SK-N-SH treated with all-trans-retinoic acid at 6 μM for 48 hours (cell line): Measurements from ENCODE around the gene LPGAT1.

Source experiments
- ARNTL ChIP-seq: fragments of 450-650 bp; formaldehyde crosslinking; IDR thresholded peaks from 2 replicates; pipeline ENCODE4 v1.5.0; 2020; ENCODE audit warnings: low read depth, mild to moderate bottlenecking, moderate library complexity, borderline replicate concordance
- CSRNP3 ChIP-seq: fragments of 250-450 bp; sonication (Bioruptor Pico); IDR thresholded peaks from 2 replicates; pipeline ENCODE4 v1.5.1; 2021; ENCODE audit warnings: mild to moderate bottlenecking, moderate library complexity
- PATZ1 ChIP-seq: fragments of 250-450 bp; sonication (Bioruptor Pico); IDR thresholded peaks from 2 replicates; pipeline ENCODE4 v1.8.0; 2020; ENCODE audit warnings: mild to moderate bottlenecking, moderate library complexity, borderline replicate concordance
- RARB ChIP-seq: fragments of 250-450 bp; sonication (Bioruptor Pico); IDR thresholded peaks from 2 replicates; pipeline ENCODE4 v1.8.0; 2021; ENCODE audit warnings: mild to moderate bottlenecking, moderate library complexity
- TOX ChIP-seq: fragments of 250-450 bp; sonication (Bioruptor Pico); IDR thresholded peaks from 2 replicates; pipeline ENCODE4 v1.8.0; 2021; ENCODE audit warnings: mild to moderate bottlenecking, moderate library complexity, borderline replicate concordance
- ZNF8 ChIP-seq: fragments of 450-650 bp; formaldehyde crosslinking; IDR thresholded peaks from 2 replicates; pipeline ENCODE4 v1.5.0; 2020; ENCODE audit warnings: mild to moderate bottlenecking, moderate library complexity
- TF ChIP-seq, protein P1 (sequence below): fragments of 250-450 bp; sonication (Bioruptor Pico); IDR thresholded peaks from 2 replicates; pipeline ENCODE4 v1.5.0; 2020; ENCODE audit warnings: mild to moderate bottlenecking, moderate library complexity

DNA sequence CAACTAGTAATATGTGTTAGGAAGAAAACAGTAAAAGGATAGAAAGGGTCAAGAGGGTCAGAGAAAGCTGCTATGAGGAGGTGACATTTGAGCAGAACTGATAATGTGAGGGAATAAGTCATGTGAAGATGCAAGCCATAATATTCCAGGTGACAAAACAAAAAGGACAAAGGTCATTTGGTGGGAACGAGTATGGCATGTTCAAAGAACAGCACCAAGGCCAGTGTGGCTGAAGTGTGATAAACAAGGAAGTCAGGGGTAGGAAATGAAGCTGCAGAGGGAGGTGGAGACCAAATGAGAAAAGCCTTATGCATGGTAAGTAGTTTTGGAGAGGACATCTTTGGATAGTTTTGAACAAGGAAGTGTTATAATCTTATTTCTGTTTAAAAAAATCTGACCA is 46.7 kb downstream of the LPGAT1 start:
- TF ChIP-seq CSRNP3 (CRISPR knock-in tag) (no peak), ARNTL (CRISPR knock-in tag) (no peak), ZNF8 (CRISPR knock-in tag) (no peak), TOX (CRISPR knock-in tag) (no peak), RARB (CRISPR knock-in tag) (no peak), PATZ1 (CRISPR knock-in tag) (no peak)
- TF ChIP-seq, protein P1, sequence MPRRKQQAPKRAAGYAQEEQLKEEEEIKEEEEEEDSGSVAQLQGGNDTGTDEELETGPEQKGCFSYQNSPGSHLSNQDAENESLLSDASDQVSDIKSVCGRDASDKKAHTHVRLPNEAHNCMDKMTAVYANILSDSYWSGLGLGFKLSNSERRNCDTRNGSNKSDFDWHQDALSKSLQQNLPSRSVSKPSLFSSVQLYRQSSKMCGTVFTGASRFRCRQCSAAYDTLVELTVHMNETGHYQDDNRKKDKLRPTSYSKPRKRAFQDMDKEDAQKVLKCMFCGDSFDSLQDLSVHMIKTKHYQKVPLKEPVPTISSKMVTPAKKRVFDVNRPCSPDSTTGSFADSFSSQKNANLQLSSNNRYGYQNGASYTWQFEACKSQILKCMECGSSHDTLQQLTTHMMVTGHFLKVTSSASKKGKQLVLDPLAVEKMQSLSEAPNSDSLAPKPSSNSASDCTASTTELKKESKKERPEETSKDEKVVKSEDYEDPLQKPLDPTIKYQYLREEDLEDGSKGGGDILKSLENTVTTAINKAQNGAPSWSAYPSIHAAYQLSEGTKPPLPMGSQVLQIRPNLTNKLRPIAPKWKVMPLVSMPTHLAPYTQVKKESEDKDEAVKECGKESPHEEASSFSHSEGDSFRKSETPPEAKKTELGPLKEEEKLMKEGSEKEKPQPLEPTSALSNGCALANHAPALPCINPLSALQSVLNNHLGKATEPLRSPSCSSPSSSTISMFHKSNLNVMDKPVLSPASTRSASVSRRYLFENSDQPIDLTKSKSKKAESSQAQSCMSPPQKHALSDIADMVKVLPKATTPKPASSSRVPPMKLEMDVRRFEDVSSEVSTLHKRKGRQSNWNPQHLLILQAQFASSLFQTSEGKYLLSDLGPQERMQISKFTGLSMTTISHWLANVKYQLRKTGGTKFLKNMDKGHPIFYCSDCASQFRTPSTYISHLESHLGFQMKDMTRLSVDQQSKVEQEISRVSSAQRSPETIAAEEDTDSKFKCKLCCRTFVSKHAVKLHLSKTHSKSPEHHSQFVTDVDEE (CRISPR knock-in tag) = no peak
